OCI-M2 (cell line): ENCODE data around the gene SMC4.
A peak's percentile ranks its signal among the peaks of the same experiment; 100 is the strongest.

Source experiments
- DNase-seq: peaks from one replicate; lab custom pipeline; 2025; ENCODE audit not compliant: unreplicated experiment; lab: John Stamatoyannopoulos, UW

The SMC4 gene

GRCh38 chr3:160394009-160394392 lies 5.4 kb upstream of the SMC4 start:
- no peak for DNase-seq

- DNase-seq: no peak
Measured at GRCh38 chr3:160395297-160395696, 4.2 kb upstream of the SMC4 start.

GRCh38 chr3:160398820-160399124 lies 678 bp upstream of the SMC4 start:
- no peak for DNase-seq

GRCh38 chr3:160400030-160400701 lies 716 bp downstream of the SMC4 start:
- DNase-seq: no peak

GRCh38 chr3:160400702-160401150 lies 1.3 kb downstream of the SMC4 start:
- no peak for DNase-seq

GRCh38 chr3:160401291-160402095 lies 2.0 kb downstream of the SMC4 start:
- DNase-seq: peak; percentile 28

GRCh38 chr3:160402221-160403027 lies 3.0 kb downstream of the SMC4 start:
- no peak for DNase-seq

GRCh38 chr3:160403028-160403545 lies 3.6 kb downstream of the SMC4 start:
- DNase-seq: no peak

- DNase-seq: no peak
Measured at GRCh38 chr3:160403796-160404470, 4.5 kb downstream of the SMC4 start.

GRCh38 chr3:160409812-160410610 lies 10.6 kb downstream of the SMC4 start:
- DNase-seq: no peak

GRCh38 chr3:160412477-160412876 lies 13.0 kb downstream of the SMC4 start:
- no peak for DNase-seq

- DNase-seq: peak; percentile 28
Measured at GRCh38 chr3:160413613-160414248, 14.3 kb downstream of the SMC4 start.

GRCh38 chr3:160417311-160417710 lies 17.9 kb downstream of the SMC4 start:
- no peak for DNase-seq

- DNase-seq: no peak
Measured at GRCh38 chr3:160427832-160428424, 28.5 kb downstream of the SMC4 start.

GRCh38 chr3:160434071-160434470 lies 34.6 kb downstream of the SMC4 start:
- no peak for DNase-seq

GRCh38 chr3:160435095-160435494 lies 35.6 kb downstream of the SMC4 start:
- DNase-seq: no peak

GRCh38 chr3:160435747-160436146 lies 36.3 kb downstream of the SMC4 start:
- no peak for DNase-seq

- DNase-seq: no peak
Measured at GRCh38 chr3:160437083-160437455, 37.6 kb downstream of the SMC4 start.

- DNase-seq: no peak
Measured at GRCh38 chr3:160440687-160441086, 41.2 kb downstream of the SMC4 start.
